GM18499 (cell line): ENCODE measurements around the gene CENPP.

Experiments used
- ATAC-seq: cut with Tn5 transposase; IDR thresholded peaks from one replicate; pipeline ENCODE4 v1.9.1; 2021; ENCODE audit warnings: moderate number of reproducible peaks; ENCODE audit not compliant: insufficient read depth, unreplicated experiment

Gene CENPP

GRCh38 chr9:92312887-92313623 is 12.7 kb upstream of the CENPP start:
- ATAC-seq, result no peak

- ATAC-seq, result no peak
Measured at GRCh38 chr9:92313624-92314012, 12.1 kb upstream of the CENPP start.

- no peak for ATAC-seq
Measured at GRCh38 chr9:92315456-92315855, 10.3 kb upstream of the CENPP start.

- ATAC-seq, result no peak
Measured at GRCh38 chr9:92324431-92324830, 1.3 kb upstream of the CENPP start.

GRCh38 chr9:92324889-92325268 is 874 bp upstream of the CENPP start:
- no peak for ATAC-seq

- no peak for ATAC-seq
Measured at GRCh38 chr9:92325991-92326500, 293 bp downstream of the CENPP start.

- ATAC-seq, result no peak
Measured at GRCh38 chr9:92327283-92327850, 1.6 kb downstream of the CENPP start.

- ATAC-seq, result no peak
Measured at GRCh38 chr9:92328225-92328624, 2.5 kb downstream of the CENPP start.

GRCh38 chr9:92332577-92333281 is 7.0 kb downstream of the CENPP start:
- no peak for ATAC-seq

GRCh38 chr9:92333282-92333634 is 7.5 kb downstream of the CENPP start:
- ATAC-seq, result no peak

- ATAC-seq, result no peak
Measured at GRCh38 chr9:92341578-92341977, 15.8 kb downstream of the CENPP start.

GRCh38 chr9:92342825-92343488 is 17.2 kb downstream of the CENPP start:
- ATAC-seq, result no peak

- ATAC-seq, result no peak
Measured at GRCh38 chr9:92345582-92345981, 19.8 kb downstream of the CENPP start.

GRCh38 chr9:92349771-92350739 is 24.3 kb downstream of the CENPP start:
- no peak for ATAC-seq

- no peak for ATAC-seq
Measured at GRCh38 chr9:92350740-92351133, 25.0 kb downstream of the CENPP start.

GRCh38 chr9:92353051-92353450 is 27.3 kb downstream of the CENPP start:
- no peak for ATAC-seq

GRCh38 chr9:92359394-92359995 is 33.7 kb downstream of the CENPP start:
- no peak for ATAC-seq

- no peak for ATAC-seq
Measured at GRCh38 chr9:92360083-92360482, 34.3 kb downstream of the CENPP start.

GRCh38 chr9:92369075-92369474 is 43.3 kb downstream of the CENPP start:
- ATAC-seq, result no peak
